Natural killer cell (primary cell): ENCODE results near the gene CTAGE9. TPM values are rescaled to one million over a fixed set of nuclear protein-coding genes. Genes with fewer than 3 reads are reported as not detected.

ENCODE experiments used
- ATAC-seq, 3 donors: fragments of 150-1000 bp in 2 of 3; fragments of 200-7000 bp in 1 of 3; cut with Tn5 transposase; 1 replicate in 1 of 3; 2 replicates in 2 of 3; pipeline ENCODE4 v1.10.0; 2021; ENCODE audit warnings: mild to moderate bottlenecking in 2 of 3, moderate library complexity in 2 of 3
- DNase-seq, 2 donors: peaks; one replicate each; pipeline versions ENCODE4 v3.0.0 to v3.0.0-alpha.2; 2013 to 2021; ENCODE audit warnings: mixed read lengths in 1 of 2
- H3K27ac ChIP-seq: one replicate; pipeline ENCODE4 v1.5.1; 2013; ENCODE audit warnings: mild to moderate bottlenecking, low read length
- H3K27me3 ChIP-seq: one replicate; pipeline ENCODE4 v1.6.1; 2013; ENCODE audit warnings: low read length; ENCODE audit not compliant: control insufficient read depth, insufficient read depth
- H3K36me3 ChIP-seq: one replicate; pipeline ENCODE4 v1.6.1; 2013; ENCODE audit warnings: low read length; ENCODE audit not compliant: control insufficient read depth, insufficient read depth
- H3K4me1 ChIP-seq: one replicate; pipeline ENCODE4 v1.6.1; 2013; ENCODE audit warnings: low read length; ENCODE audit not compliant: control insufficient read depth, insufficient read depth
- H3K4me3 ChIP-seq: one replicate; pipeline ENCODE4 v1.5.1; 2013; ENCODE audit warnings: low read length
- H3K9me3 ChIP-seq: one replicate; pipeline ENCODE4 v1.6.1; 2013; ENCODE audit warnings: low read length; ENCODE audit not compliant: control insufficient read depth, insufficient read depth
- H3K27ac Mint-ChIP-seq, 2 donors: one replicate each; pipeline ENCODE4 v1.8.0; 2022; ENCODE audit warnings: mild to moderate bottlenecking in 2 of 2, mixed read lengths in 2 of 2, moderate library complexity in 1 of 2
- H3K27me3 Mint-ChIP-seq, 2 donors: one replicate each; pipeline ENCODE4 v1.8.0; 2022; ENCODE audit warnings: low read depth in 2 of 2, mixed read lengths in 2 of 2
- H3K36me3 Mint-ChIP-seq: one replicate; pipeline ENCODE4 v1.8.0; 2022; ENCODE audit warnings: mixed read lengths
- H3K4me1 Mint-ChIP-seq, 2 donors: one replicate each; pipeline ENCODE4 v1.8.0; 2022; ENCODE audit warnings: mixed read lengths in 2 of 2
- H3K4me3 Mint-ChIP-seq: one replicate; pipeline ENCODE4 v1.8.0; 2022; ENCODE audit warnings: mild to moderate bottlenecking, moderate library complexity, mixed read lengths
- H3K9me3 Mint-ChIP-seq, 2 donors: one replicate each; pipeline ENCODE4 v1.8.0; 2022; ENCODE audit warnings: mixed read lengths in 2 of 2
- WGBS: methylation state at CpG from one replicate; pipeline ENCODE4 v1.1.7; 2013; ENCODE audit warnings: missing lambda C conversion rate; ENCODE audit not compliant: insufficient coverage; 5-methylcytosine and 5-hydroxymethylcytosine counted together
- intact Hi-C: fragments of 100-400 bp; cut with micrococcal nuclease; formaldehyde crosslinking; loops from one replicate; pipeline ENCODE4 v1.14.2; 2022
- total RNA-seq, 4 donors: library from RNA; stranded (reverse); fragments of 120-200 nt in 1 of 4; gene quantifications; one replicate each; pipeline versions ENCODE4 v1.2.3 to v1.2.4, GENCODE V29; 2013 to 2022
- TF ChIP-seq, protein P1 (sequence below): fragments of 200-600 bp; IDR thresholded peaks from one replicate; pipeline ENCODE4 v1.8.0; 2022; ENCODE audit warnings: antibody characterized with exemption

CTAGE9 gene
- total RNA-seq, 3 donors from 2014 or later (not counting 1 experiment from before 2014, with no cell fraction given) = 0.21 TPM; not detected in 2

DNA sequence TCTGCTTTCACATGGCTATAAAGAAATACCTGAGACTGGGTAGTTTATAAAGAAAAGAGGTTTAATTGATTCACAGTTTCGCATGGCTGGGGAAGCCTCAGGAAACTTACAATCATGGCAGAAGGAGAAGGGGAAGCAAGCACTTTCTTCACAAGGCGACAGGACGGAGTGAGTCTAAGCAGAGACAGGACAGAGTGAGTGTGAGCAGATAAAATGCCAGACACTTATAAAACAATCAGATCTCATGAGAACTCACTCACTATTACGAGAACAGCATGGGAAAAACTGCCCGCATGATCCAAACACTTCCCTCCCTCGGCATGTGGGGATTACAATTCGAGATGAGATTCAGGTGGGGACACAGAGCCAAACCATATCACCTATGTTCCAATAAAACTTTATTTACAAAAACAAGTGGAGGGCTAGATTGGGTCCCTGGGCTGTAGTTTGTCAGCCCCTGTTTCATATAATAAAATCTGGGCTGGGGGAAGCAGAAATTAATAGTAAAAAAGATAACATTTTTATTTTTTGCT, 37.1 kb upstream of the CTAGE9 start:
- Histone ChIP-seq H3K36me3 (no peaks in the 10 kb centered on the region), H3K27ac (no peak overlapping the region), H3K4me1 (no peaks in the 10 kb centered on the region), H3K4me3 (no peak overlapping the region), H3K27me3 (no peaks in the 10 kb centered on the region), H3K9me3 (no peaks in the 10 kb centered on the region)
- peaks cover 2 to 3% of the 10 kb centered on the region in 2 donors for H3K27me3 Mint-ChIP-seq
- WGBS = 95% methylated on average over 5 of the region's 7 CpGs
- ATAC-seq (no peak), DNase-seq (no peak)
- H3K27ac Mint-ChIP-seq = no peak overlapping the region
- no peaks in the 10 kb centered on the region for H3K9me3 Mint-ChIP-seq
- intact Hi-C loops = no loop called here
- H3K36me3 Mint-ChIP-seq = no peaks in the 10 kb centered on the region
- no peaks in the 10 kb centered on the region for H3K4me1 Mint-ChIP-seq
- H3K4me3 Mint-ChIP-seq = no peak overlapping the region
- TF ChIP-seq, protein P1, sequence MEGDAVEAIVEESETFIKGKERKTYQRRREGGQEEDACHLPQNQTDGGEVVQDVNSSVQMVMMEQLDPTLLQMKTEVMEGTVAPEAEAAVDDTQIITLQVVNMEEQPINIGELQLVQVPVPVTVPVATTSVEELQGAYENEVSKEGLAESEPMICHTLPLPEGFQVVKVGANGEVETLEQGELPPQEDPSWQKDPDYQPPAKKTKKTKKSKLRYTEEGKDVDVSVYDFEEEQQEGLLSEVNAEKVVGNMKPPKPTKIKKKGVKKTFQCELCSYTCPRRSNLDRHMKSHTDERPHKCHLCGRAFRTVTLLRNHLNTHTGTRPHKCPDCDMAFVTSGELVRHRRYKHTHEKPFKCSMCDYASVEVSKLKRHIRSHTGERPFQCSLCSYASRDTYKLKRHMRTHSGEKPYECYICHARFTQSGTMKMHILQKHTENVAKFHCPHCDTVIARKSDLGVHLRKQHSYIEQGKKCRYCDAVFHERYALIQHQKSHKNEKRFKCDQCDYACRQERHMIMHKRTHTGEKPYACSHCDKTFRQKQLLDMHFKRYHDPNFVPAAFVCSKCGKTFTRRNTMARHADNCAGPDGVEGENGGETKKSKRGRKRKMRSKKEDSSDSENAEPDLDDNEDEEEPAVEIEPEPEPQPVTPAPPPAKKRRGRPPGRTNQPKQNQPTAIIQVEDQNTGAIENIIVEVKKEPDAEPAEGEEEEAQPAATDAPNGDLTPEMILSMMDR = no peak

DNA sequence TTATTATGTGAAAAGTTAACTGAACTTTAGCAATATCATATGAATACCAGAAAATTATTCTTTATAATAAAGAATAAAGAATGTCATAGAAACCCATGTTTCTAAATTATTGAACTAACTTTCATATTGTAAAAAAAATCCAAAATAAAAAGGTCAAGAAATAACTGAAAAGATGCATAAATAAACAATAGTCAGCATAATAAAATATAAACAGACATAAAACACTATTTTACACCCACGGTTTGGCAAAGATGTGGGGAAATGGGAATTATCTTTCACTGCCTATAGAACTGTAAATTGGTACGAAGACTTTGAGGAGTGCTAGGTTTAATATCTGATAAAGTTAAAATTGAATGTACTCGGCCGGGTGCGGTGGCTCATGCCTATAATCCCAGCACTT, 34.7 kb upstream of the CTAGE9 start:
- intact Hi-C loops = no loop called here
- Histone ChIP-seq H3K4me3 (no peak overlapping the region), H3K36me3 (no peaks in the 10 kb centered on the region), H3K27ac (no peak overlapping the region), H3K9me3 (no peaks in the 10 kb centered on the region), H3K4me1 (no peaks in the 10 kb centered on the region), H3K27me3 (no peaks in the 10 kb centered on the region)
- H3K36me3 Mint-ChIP-seq = no peaks in the 10 kb centered on the region
- WGBS = 98% methylated on average over 4 of the region's 5 CpGs
- no peak overlapping the region for H3K27ac Mint-ChIP-seq
- H3K4me1 Mint-ChIP-seq = no peaks in the 10 kb centered on the region
- TF ChIP-seq, protein P1 = no peak
- no peak for ATAC-seq
- peaks cover 2 to 24% of the 10 kb centered on the region in 2 donors for H3K27me3 Mint-ChIP-seq
- H3K9me3 Mint-ChIP-seq = no peaks in the 10 kb centered on the region
- no peak overlapping the region for H3K4me3 Mint-ChIP-seq
- no peak for DNase-seq

DNA sequence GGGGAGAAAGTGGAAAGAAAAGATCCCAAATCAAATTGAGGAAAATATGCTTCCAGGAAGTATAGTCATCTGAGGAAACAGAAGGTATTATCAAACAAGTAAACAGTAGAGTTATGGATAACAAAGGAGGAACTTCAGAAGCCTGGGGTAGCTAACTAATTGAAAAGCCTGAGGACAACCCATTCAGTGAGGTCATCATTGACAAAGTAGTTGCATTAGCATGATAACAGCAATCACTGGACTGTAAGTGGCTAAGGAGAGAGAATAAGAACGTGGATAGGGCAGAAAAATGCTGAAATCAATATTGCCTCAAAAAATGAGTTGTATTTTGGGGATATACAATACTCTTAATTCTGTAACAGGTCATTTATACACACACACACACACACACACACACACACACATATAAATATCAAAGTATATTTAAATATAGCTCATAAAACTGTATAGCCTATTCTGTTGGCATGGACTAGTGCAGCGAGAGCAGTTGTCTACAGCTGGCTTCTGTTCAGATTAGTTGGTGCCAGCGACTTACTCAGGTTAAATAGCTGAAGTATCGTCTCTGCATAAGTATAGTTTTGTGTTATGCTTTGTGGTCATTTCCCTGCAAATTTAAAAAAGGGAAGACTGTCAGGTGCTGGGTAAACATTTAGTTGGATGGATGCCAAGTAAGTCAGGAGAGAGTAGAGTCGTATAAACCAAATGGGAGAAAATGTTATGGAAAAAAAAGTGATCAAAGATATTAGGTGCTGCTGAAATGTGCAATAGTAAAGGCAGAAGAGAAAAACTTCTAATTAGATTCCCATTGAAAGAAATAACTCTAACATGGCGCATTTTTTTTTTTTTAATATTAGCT, 33.8 kb upstream of the CTAGE9 start:
- H3K27ac Mint-ChIP-seq = no peak overlapping the region
- peaks cover 2 to 24% of the 10 kb centered on the region in 2 donors for H3K27me3 Mint-ChIP-seq
- H3K36me3 Mint-ChIP-seq = no peaks in the 10 kb centered on the region
- no peak overlapping the region for H3K4me3 Mint-ChIP-seq
- Histone ChIP-seq H3K4me3 (no peak overlapping the region), H3K27me3 (no peaks in the 10 kb centered on the region), H3K36me3 (no peaks in the 10 kb centered on the region), H3K9me3 (no peaks in the 10 kb centered on the region), H3K27ac (no peak overlapping the region), H3K4me1 (no peaks in the 10 kb centered on the region)
- no peaks in the 10 kb centered on the region for H3K9me3 Mint-ChIP-seq
- intact Hi-C loops = no loop called here
- H3K4me1 Mint-ChIP-seq = no peaks in the 10 kb centered on the region
- WGBS = 53% methylated on average over 5 of the region's 6 CpGs
- TF ChIP-seq, protein P1 = no peak
- ATAC-seq (no peak), DNase-seq (no peak)
